Hindlimb muscle (tissue), 1 donor: ENCODE measurements around the gene TMEM59L. TPM values are rescaled to one million over a fixed set of nuclear protein-coding genes. Genes with fewer than 3 reads are reported as not detected.
"Not testable (repeated sequence)": the region's sequence is repeated elsewhere in the genome, so short reads cannot be mapped to it uniquely, and the experiment has no call there.

Experiments
- DNase-seq: peaks from one replicate; pipeline ENCODE4 v3.0.0-alpha.2; 2013
- polyA plus RNA-seq: library from polyadenylated mRNA; unstranded; fragments of 120-200 nt; gene quantifications from one replicate; pipeline ENCODE4 v1.2.1, GENCODE V29; 2013; ENCODE audit not compliant: insufficient read length

The TMEM59L gene
- 3.5 TPM for polyA plus RNA-seq

GRCh38 chr19:18612772-18613588 is at the start of gene TMEM59L:
TMEM59L (plus strand) TSS chr19:18612870; CDS start chr19:18612959, 89 bp downstream.
- DNase-seq = no peak

- DNase-seq = no peak
Observed at GRCh38 chr19:18566953-18567352, 45.7 kb upstream of the TMEM59L start.

- no peak for DNase-seq
Observed at GRCh38 chr19:18568367-18568766, 44.3 kb upstream of the TMEM59L start.

- DNase-seq = peak; percentile 98
Observed at GRCh38 chr19:18571564-18572344, 40.9 kb upstream of the TMEM59L start, which contains the start of gene UBA52. UBA52 (plus strand) TSS chr19:18571857; CDS start chr19:18573301, 1,444 bp downstream.

GRCh38 chr19:18574691-18575291 is 37.9 kb upstream of the TMEM59L start:
- no peak for DNase-seq

- DNase-seq = no peak
Observed at GRCh38 chr19:18576383-18576782, 36.3 kb upstream of the TMEM59L start.

- no peak for DNase-seq
Observed at GRCh38 chr19:18577365-18577914, 35.2 kb upstream of the TMEM59L start.

GRCh38 chr19:18580311-18580710 is 32.4 kb upstream of the TMEM59L start:
- DNase-seq = no peak

- no peak for DNase-seq
Observed at GRCh38 chr19:18586306-18586705, 26.4 kb upstream of the TMEM59L start.

- DNase-seq = no peak
Observed at GRCh38 chr19:18587561-18587960, 25.1 kb upstream of the TMEM59L start.

GRCh38 chr19:18587962-18588610 is 24.6 kb upstream of the TMEM59L start:
- DNase-seq = no peak

- DNase-seq = peak; percentile 90
Observed at GRCh38 chr19:18588611-18589379, 23.9 kb upstream of the TMEM59L start, which contains the start of gene REX1BD. REX1BD (plus strand) TSS chr19:18588798; CDS start chr19:18588802, 4 bp downstream.

- peak; percentile 76 for DNase-seq
Observed at GRCh38 chr19:18589380-18590272, 23.0 kb upstream of the TMEM59L start.

GRCh38 chr19:18590273-18591272 is 22.1 kb upstream of the TMEM59L start:
- DNase-seq = peak; percentile 87

GRCh38 chr19:18591735-18592385 is 20.8 kb upstream of the TMEM59L start:
- no peak for DNase-seq

- DNase-seq = not testable (repeated sequence)
Observed at GRCh38 chr19:18592732-18593131, 19.9 kb upstream of the TMEM59L start.

GRCh38 chr19:18593367-18594095 is 19.1 kb upstream of the TMEM59L start:
- DNase-seq = no peak
